HG02938 (cell line): ENCODE measurements around the gene COL6A2.
"Not testable (repeated sequence)": the region's sequence is repeated elsewhere in the genome, so short reads cannot be mapped to it uniquely, and the experiment has no call there.

Experiments used
- ATAC-seq: cut with Tn5 transposase; IDR thresholded peaks from one replicate; pipeline ENCODE4 v1.9.1; 2021; ENCODE audit warnings: mild to moderate bottlenecking, moderate library complexity; ENCODE audit not compliant: unreplicated experiment

COL6A2 gene

GRCh38 chr21:46078322-46078977 is 19.5 kb upstream of the COL6A2 start:
- ATAC-seq = no peak

- ATAC-seq = no peak
These were observed 18.9 kb upstream of the COL6A2 start for GRCh38 chr21:46078978-46079351.

- no peak for ATAC-seq
These were observed 18.4 kb upstream of the COL6A2 start for GRCh38 chr21:46079352-46080170.

- no peak for ATAC-seq
These were observed 17.5 kb upstream of the COL6A2 start for GRCh38 chr21:46080171-46081021.

GRCh38 chr21:46081022-46081861 is 16.7 kb upstream of the COL6A2 start:
- no peak for ATAC-seq

- no peak for ATAC-seq
These were observed 15.8 kb upstream of the COL6A2 start for GRCh38 chr21:46081862-46082712.

- no peak for ATAC-seq
These were observed 15.3 kb upstream of the COL6A2 start for GRCh38 chr21:46082713-46082962.

GRCh38 chr21:46082963-46083790 is 14.7 kb upstream of the COL6A2 start:
- ATAC-seq = no peak

- ATAC-seq = no peak
These were observed 13.9 kb upstream of the COL6A2 start for GRCh38 chr21:46083791-46084561.

GRCh38 chr21:46084709-46085108 is 13.2 kb upstream of the COL6A2 start:
- ATAC-seq = no peak

- ATAC-seq = not testable (repeated sequence)
These were observed 12.7 kb upstream of the COL6A2 start for GRCh38 chr21:46085259-46085658.

GRCh38 chr21:46087641-46088040 is 10.3 kb upstream of the COL6A2 start:
- ATAC-seq = no peak

GRCh38 chr21:46088189-46088588 is 9.7 kb upstream of the COL6A2 start:
- ATAC-seq = no peak

- ATAC-seq = no peak
These were observed 8.6 kb upstream of the COL6A2 start for GRCh38 chr21:46089285-46089684.

- ATAC-seq = no peak
These were observed 6.8 kb upstream of the COL6A2 start for GRCh38 chr21:46091118-46091517.

GRCh38 chr21:46091631-46092025 is 6.3 kb upstream of the COL6A2 start:
- no peak for ATAC-seq

- no peak for ATAC-seq
These were observed 5.7 kb upstream of the COL6A2 start for GRCh38 chr21:46092026-46092764.
